HG03378 (cell line): Measurements from ENCODE around the gene MED15.

ENCODE experiments used
- ATAC-seq: cut with Tn5 transposase; IDR thresholded peaks from one replicate; pipeline ENCODE4 v1.9.1; 2021; ENCODE audit warnings: mild to moderate bottlenecking, moderate library complexity; ENCODE audit not compliant: unreplicated experiment

The MED15 gene

DNA sequence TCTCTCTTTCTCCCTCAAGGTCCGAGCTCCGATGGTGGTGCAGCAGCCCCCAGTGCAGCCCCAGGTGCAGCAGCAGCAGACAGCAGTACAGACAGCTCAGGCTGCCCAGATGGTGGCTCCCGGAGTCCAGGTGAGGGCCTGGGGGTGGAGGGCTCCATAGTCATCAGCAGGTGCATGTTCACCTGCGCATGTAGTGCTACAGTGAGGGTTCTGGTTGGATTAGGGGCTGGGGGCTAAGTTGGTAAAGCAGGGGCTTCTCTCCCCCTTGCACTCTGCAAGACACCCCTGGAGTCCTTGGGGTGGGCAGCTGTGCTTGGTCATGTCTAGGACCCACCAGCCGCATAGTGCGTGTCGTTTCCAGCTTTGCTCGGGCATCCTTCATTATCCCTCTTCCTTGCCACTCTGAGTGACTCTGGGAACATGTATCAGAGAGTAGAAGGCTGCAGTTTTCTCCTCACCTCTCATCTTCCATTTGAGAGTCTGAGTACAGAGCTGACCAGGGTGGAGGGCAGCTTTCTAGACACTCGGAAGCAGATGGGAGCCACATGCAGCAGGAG, 61.2 kb downstream of the MED15 start:
- ATAC-seq, result no peak

DNA sequence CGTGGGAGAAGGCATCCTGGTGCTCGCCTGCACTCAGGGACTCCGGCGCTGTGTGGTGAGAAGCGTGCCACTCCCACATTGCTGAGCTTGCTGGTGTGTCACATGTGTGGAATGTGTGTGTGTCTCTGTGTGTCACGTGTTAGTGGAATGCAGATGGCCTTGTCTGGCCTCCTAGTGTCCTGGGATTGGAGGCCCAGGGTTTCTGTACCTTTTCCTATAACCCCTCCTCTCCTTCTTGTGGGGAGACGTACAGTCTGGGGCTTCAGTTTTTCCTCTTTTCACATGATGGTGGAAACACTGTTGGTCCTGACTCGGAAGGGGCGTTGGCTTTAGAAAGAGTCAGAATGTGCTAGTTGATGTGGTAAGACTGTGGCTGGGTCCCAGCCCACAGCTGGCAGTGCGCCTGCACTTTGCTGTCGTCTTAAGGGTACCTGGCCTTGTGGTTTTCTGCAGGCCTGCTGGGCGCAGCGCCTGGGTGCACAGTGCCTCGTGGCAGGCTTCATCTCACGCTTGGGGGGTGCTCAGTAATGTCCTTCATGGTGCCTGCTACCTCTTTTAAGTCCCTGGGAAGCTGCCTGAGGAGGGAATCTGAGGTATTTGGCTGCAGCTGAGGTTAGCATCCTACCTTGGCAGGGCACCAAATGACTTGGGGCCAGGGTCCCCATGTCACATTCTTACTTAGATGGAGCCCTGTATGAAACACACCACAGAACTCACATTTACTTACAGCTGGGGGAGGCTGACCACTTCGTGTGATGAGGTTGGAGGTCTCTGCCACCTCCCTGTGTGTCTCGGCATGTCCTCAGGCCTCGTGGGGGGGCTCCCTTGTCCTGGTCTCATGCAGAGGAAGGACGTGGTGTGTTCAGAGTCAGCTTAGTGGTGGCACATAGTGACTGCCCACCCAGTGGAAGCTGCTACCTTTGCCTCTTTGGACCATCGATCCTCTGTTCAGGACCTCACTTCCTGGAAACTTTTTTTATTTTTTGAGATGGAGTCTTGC, 61.9 kb downstream of the MED15 start:
- no peak for ATAC-seq

DNA sequence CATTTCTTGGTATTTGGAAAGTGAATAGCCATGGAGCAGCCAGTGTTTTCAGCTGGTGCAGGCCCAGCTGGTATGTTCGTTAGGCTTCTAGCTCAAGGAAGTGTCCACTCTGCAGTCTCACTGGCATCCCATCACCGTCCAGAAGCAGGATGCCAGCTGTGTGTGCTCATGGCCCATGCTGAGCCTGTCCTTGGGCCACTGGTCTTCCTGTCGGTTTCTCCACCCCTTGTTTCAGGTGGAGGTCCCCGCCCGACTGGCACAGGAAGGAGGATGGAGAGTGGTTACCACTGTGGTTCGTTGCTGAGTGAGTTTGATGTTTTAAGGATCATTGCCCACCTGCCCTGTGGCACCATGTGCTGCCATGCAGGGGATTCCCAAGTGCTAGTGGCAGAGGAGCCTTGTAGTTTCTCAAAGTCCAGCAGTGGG, 63.7 kb downstream of the MED15 start:
- no peak for ATAC-seq

DNA sequence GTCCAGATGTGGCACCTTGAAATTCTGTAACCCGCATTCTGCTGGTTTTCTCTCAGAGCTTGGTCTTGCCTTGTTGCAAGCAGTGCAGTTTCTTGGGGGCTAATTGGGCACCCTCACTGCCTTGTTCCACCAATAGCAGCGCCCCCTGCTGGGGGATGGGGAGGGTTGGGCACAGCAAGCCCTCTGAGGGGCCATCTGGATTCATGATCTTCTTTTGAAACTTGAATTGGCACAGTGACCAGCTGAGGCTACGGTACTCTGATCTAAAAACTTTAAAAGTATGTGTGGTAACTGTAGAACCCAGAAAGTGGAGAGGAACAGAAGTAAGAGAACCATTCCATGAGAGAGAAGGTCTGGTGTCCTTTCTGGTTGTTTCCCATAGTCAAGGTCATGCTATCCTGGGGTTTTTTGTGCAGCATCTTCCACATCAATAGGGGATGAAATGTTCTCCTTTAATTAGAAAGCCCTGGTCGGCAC, 64.2 kb downstream of the MED15 start:
- no peak for ATAC-seq

DNA sequence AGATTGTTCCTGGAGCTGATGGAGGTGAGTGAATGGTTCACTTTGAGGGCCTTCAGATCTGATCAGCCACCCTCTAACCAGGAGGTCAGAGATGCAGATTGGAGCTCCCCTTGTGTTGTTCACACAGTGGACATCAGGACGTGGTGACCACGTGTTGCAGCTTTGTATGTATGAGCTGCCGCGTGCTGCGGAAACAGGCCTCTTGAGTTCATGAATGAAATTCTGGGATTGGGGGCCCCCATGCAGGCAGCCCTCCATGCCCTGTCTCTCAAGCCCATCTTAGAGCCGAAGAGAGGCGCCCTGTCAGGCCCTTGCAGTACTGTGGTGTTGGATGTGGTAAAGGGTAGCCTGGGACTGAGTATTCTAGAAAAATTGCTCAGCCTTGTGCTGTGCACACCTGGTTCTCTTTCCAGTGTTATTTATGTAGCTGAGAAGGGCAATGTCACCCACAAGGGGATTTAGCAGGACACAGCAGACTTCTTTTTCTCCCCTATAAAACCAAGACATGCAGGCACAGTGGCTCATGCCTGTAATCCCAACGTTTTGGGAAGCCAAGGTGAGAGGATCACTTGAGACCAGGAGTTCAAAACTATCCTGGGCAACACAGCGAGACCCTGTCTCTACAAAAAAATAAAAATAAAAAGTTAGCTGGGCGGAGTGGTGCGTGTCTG, 64.9 kb downstream of the MED15 start:
- no peak for ATAC-seq

DNA sequence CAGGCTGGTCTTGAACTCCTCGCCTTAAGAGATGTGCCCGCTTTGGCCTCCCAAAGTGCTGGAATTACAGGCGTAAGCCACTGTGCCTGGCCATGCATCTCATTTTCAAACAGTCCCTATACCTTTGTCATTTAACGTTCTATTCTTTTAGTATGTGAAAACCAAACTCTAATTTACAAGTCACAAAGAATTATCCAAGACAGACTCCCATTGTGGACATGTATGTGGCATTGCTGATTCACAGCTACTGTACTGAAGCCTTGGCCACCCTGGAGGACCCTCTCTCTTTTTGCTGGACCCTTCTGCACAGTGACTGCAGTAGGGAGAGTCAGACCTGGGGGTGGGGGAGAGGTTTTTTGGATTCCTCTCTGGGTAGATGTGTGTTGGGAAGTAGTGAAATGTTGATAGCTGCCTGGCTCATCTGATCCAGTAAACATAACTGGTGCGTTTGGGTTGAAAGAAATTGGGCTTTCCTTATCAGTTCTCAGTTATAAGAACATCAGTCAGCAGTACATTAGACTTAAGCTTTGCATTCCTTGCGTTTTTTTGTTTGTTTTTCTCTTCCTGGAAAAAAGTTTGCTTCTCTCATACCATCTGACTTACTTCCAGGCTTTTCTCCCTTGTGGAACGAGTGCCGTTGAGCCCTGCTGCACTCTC, 65.9 kb downstream of the MED15 start:
- no peak for ATAC-seq

DNA sequence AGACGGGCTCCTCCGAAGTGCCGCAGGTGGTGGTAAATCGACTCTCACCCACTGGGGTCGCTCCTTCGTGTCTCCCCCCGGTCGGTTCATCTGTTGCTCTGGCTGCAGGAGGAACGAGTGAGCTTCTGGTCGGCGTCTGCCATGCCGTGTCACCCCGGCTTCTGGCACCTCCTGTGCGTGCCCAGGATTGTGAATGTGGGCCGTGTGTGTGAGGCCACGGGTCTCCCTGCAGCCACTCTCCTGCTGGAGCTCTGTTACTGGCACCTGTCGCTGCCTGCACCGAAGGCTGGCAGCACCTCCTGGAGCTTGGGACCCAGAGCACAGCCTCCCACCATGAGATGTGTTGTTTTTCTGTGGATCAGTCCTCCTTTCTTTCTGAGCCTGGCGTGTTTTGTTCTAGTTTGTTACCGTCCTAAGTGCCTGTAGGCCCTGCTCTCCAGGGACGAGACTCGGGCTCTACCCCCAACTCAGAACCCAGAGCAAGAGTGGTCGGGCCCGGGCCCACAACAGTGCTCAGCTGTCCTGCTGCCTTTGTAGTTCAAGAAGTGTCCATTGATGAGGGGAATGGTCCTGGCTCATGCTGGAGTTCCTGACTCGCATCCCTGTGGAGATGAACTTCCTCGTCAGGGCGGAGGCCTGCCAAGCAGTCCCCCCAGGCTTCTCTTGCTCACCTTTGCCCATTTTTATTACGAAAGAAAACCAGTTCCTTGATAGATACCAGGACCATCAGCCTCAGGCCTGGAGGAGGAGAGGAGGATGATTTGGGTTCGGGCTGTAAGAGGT, 66.6 kb downstream of the MED15 start:
- no peak for ATAC-seq

DNA sequence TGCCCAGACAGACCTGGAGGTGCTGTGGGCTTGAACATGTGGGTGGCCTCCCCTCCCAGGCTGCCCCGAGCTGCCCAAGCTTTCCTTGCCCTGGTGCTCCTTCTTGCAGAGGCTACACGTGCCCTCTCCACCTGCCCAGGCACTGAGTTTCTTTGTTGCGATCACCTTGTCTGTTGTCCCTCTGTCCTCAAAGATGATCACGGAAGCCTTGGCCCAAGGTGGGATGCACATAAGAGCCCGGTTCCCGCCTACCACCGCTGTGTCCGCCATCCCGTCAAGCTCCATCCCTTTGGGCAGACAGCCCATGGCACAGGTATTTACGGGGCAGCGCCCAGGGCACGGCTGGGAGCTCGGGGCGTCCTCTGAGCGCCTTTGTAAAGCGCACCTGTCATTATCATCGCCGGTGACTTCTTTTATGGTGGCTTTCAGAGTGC, 67.5 kb downstream of the MED15 start:
- ATAC-seq, result no peak

DNA sequence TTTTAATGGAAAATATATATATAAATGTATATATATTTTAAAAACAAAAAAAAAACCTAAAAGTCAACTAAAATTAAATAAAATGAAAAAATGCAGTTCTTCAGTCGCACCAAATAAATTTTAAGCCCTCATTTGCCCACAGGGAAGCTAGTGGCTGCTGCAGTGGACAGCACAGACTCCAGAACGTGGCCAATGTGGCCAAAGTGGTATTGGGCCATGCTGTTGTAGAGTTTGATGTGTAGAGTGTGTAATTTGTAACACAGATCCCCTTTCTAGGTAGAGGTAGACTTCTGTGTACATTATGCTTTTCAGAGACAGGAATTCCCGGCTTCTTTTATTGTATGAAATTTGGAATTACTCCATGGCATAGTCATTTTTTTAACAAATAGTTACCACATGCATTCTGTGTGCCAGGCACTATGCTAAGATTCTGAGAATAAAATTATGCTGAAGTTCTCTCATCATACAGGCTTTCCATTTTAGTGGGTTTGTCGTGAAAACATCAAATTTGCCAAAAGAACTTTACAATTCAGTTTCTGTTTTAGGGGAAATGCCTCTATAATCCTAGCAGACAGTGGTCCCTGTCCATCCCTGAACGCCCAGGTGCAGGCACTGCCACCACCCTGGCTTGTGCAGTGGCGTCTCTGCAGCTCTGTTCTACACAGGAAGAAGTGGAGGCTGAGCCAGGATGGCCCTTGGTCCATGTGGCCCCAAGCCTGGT, 68.5 kb downstream of the MED15 start:
- ATAC-seq, result no peak

DNA sequence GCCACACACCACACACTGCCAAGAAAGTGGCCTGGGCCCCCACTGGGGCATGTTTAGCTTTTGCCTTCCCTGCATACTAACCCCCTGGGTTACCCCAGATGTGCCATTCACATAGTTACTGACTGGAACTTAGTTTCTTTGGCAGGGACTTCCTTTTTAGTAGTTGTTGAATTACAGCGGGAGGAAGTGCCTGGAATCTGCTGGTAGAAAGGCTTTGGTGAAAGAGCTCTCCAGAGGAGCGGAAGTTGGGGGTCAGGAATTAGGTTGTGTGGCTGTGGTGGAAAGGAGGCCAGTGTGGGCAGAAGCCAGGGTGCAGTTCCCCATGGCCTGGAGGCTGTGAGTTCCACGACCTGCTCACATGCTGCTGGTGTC, 69.0 kb downstream of the MED15 start:
- ATAC-seq, result no peak

DNA sequence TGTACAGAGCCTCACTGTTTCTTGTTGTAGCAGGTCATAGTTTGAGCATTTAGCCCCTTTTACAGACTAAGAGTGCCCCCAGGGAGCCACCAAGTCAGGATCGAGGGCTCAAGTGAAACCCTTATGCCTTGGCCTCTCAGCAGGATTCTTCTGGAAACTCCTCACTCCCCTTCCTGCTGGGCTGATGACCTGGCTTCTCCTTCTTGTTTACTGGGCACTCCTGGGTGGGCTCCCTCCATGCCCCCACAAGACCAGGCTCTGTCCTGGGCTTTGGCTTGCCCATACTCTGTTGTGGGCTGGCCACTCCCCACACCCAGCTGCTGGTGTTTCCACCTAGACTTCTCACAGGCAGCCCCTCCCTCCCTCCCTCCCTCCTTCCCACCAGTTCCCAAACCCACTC, 69.6 kb downstream of the MED15 start:
- no peak for ATAC-seq

DNA sequence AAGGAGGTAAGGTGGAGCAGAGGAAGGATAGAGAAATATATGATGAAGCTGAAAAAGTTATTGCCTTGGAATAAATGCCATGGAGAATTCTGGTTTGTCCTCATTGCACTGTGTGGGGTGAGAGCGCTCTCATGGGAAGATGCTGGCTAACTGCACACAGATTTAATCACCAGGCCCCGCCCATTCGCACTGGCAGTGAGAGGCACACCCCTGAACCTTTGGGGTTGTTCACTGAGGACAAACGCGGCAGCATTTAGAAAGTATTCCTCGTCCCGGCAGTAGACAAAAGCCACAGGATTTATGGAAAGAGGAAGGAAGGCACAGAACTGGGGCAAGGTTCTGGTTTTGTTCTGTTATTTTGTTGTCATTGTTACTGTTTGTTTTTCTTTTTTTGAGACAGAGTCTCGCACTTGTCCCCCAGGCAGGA, 70.2 kb downstream of the MED15 start:
- no peak for ATAC-seq

DNA sequence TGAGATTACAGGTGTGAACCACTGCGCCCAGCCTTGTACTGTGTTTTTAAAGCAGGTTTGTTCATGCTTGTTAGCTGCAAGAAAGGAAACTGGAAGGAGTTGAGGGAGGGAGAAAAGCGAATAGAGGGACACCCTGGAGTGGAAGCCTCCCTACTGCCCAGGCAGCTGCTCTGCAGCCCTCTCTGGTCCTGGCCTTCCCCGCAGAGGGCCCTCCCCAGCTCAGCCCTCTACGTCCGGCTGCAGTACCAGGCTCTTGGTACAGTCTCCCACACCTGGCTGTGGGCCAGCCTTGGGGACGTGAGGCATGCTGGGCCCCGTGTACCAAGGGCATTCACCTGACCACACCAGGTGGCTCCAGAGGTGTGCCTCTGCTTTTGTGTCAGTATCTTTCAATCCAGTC, 70.8 kb downstream of the MED15 start:
- ATAC-seq, result no peak

DNA sequence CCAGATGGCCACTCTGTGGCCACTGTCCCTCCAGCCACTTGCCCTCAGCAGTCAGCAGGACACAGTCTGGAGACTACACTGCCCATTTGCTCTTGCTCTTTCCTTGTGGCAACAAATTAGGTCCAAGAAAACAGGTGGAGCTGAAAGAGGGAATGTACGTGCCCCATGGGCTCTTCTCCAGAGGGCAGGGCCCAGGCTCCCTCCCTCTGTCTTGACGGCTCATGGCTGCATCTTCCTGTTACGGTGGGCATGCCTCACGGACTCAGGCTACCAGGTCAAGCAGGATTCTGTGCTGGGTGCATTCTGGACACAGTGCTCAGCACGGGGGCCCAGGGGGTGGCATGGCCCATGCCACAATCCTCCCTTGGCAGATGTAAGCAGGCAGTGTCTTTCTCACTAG, 71.3 kb downstream of the MED15 start:
- ATAC-seq, result no peak

DNA sequence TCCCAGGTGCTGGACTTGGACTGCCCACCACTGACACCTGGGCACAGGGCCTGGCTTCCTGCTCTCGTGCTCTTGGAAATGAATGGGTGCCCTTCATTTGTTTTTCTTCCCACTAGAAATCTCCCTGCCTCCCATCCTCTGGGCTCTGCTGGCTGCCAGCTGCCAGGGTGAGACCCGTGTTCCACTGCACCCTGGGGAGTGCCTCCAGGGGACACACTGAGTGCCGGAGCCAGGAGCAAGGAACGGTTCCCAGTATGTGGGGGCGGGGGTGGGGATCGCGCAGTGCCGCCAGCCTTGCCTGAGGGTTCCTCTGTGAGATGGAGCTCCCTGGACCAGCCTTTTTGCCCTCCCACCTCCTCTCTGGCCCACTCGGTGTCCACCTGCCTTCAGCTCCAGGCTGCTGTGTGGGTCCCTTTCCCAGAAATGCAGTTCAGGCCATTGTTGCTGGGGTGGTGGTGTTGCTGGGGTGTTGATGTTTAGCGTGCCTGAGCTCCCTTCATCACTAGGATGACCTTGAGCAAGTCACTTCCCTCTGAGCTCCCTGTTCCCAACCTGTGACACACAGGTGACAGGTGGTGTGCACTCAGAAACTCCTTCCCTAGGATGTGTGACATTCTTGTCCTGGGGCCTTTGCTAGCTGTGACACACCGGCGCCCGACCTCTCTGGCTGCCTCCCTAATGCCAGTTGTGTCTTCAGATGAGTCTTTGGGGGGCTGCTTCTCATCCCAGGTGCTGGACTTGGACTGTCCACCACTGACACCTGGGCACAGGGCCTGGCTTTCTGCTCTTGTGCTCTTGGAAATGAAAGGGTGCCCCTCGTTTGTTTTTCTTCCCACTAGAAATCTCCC, 72.1 kb downstream of the MED15 start:
- no peak for ATAC-seq

DNA sequence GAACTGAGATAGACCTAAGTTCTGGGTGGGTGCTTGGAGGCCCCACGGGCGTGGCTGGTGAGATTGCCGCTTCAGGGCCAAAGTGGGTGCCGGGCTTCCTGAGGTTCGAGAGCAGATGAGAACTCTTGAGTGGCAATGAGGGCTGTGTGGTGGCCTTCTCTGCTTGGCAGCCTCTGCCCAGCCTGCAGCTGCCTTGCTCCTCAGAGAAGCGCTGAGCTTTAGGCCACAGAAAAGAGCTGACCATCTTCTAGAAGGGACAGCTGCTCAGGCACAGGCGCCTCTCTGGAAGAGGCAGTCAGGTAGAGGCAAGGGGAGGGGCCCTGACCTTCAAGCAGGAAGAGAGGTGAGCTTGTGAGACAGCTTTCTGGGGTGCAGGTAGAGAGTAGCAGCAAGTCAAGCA, 72.8 kb downstream of the MED15 start:
- no peak for ATAC-seq

DNA sequence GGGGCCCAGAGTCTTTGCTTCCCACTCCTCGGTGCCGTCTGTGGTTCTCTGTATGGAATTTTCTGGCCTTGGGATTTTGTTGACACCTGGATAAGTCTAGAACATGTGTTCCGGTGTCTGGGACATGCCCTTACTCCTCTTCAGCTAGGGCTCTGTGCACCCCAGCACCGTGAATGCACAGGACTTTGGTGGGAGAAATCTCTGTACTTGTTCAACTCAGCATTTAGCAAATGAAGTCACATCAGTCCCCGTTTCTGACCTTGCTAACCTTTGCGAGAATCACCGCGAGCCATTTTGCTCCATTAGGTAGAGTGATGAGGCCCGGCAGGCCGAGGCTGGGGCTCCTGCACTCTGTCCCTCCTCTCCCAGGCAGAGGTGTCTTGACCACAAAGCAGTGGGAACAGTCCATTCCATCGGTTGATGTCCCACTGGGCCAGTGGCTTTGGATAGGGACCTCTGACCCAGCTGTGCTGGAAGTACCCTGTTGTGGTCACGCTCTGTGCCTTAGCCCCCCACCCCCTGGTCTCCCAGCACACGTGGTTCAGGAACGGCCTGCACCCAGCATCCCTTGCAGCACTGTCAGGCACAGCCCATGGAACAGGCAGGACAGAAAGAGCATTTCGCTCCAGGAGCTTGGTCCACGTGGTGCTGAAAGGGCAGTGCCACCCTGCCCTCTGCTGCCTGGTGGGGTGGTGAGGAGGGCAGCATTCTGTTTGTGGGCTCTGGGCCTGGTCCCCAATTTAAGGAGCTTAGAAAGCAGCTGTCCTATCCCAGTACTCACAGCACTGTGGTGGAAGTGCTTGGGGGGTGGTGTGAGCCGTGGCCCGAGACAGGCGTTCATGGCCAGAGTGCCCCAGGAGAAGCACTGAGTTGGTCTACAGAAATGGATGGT, 73.4 kb downstream of the MED15 start:
- ATAC-seq, result no peak
